A549 (cell line): ENCODE data around the gene FBXL7. TPM values are rescaled to one million over a fixed set of nuclear protein-coding genes. Genes with fewer than 3 reads are reported as not detected.

Source experiments
- ATAC-seq, 2 experiments: fragments of 200-7000 bp in 1 of 2; fragments of >200 bp in 1 of 2; cut with Nextera tagmentation in 1 of 2; cut with Tn5 transposase in 1 of 2; 3 replicates each; pipeline versions ENCODE4 v1.8.0 to v1.9.1; 2018 to 2020; ENCODE audit warnings: mild to moderate bottlenecking in 1 of 2, moderate library complexity in 1 of 2
- CTCF ChIA-PET: fragments of 300-600 bp; sonication (Branson Sonifier 250); formaldehyde crosslinking; extraction: SDS; loops from one replicate; lab custom pipeline; 2021; ENCODE audit warnings: antibody characterized with exemption, inconsistent platforms; lab: Yijun Ruan, JAX
- POLR2A ChIA-PET: fragments of 350-600 bp; formaldehyde crosslinking; extraction: SDS; loops from one replicate; lab custom pipeline; 2021; ENCODE audit warnings: antibody characterized with exemption, inconsistent platforms; lab: Yijun Ruan, JAX
- DNase-seq, 2 experiments: peaks; one replicate each; pipeline versions ENCODE4 v3.0.0 to v3.0.0-alpha.2; 2011 to 2016; ENCODE audit warnings: low read depth in 1 of 2, low spot score in 1 of 2
- FAIRE-seq: peaks from 2 replicates; lab custom pipeline; 2011; peaks lifted over from hg19 to GRCh38; lab: Jason Lieb, UNC
- H3K27ac ChIP-seq, 2 experiments: fragments of >200 bp; sonication (Bioruptor Twin); formaldehyde crosslinking; 3 replicates each; pipeline ENCODE4 v1.5.1; 2016 to 2017
- H3K4me1 ChIP-seq: fragments of >200 bp; sonication (Bioruptor Twin); formaldehyde crosslinking; 3 replicates; pipeline ENCODE4 v1.6.1; 2016
- H3K4me2 ChIP-seq: fragments of >200 bp; sonication (Bioruptor Twin); formaldehyde crosslinking; 3 replicates; pipeline ENCODE4 v1.6.1; 2016
- H3K4me3 ChIP-seq: fragments of >200 bp; sonication (Bioruptor Twin); formaldehyde crosslinking; 3 replicates; pipeline ENCODE4 v1.5.1; 2016
- H3K9me3 ChIP-seq: fragments of >200 bp; sonication (Bioruptor Twin); formaldehyde crosslinking; 3 replicates; pipeline ENCODE4 v1.6.1; 2016
- CBX8 ChIP-seq: fragments of 200-600 bp; sonication (generic); IDR thresholded peaks from 2 replicates; pipeline ENCODE4 v1.6.1; 2016
- FOSB ChIP-seq: fragments of 250-450 bp; sonication (Bioruptor Pico); IDR thresholded peaks from 2 replicates; pipeline ENCODE4 v1.5.0; 2020; ENCODE audit warnings: mild to moderate bottlenecking, moderate library complexity
- FOSL2 ChIP-seq, 2 experiments: fragments of 450-650 bp in 1 of 2; fragments of >200 bp in 1 of 2; sonication (Bioruptor Twin) in 1 of 2; formaldehyde crosslinking; IDR thresholded peaks; 2 replicates each; pipeline versions ENCODE4 v1.5.0 to v1.6.1; 2016 to 2020; ENCODE audit warnings: mild to moderate bottlenecking in 1 of 2, moderate library complexity in 1 of 2
- GATA3 ChIP-seq: IDR thresholded peaks from 2 replicates; pipeline ENCODE4 v1.6.1; 2012; ENCODE audit warnings: borderline replicate concordance
- HDAC2 ChIP-seq: fragments of 200-600 bp; sonication (generic); IDR thresholded peaks from 2 replicates; pipeline ENCODE4 v1.6.1; 2016
- HEYL ChIP-seq: fragments of 250-450 bp; sonication (Bioruptor Pico); IDR thresholded peaks from 2 replicates; pipeline ENCODE4 v1.8.0; 2021; ENCODE audit warnings: mild to moderate bottlenecking, moderate library complexity
- HOXB13 ChIP-seq: fragments of 250-450 bp; sonication (Bioruptor Pico); IDR thresholded peaks from 2 replicates; pipeline ENCODE4 v1.5.0; 2020; ENCODE audit warnings: low read depth, mild to moderate bottlenecking, moderate library complexity
- HOXB5 ChIP-seq: fragments of 250-450 bp; sonication (Bioruptor Pico); IDR thresholded peaks from 2 replicates; pipeline ENCODE4 v1.5.0; 2020; ENCODE audit warnings: mild to moderate bottlenecking, moderate library complexity
- JUNB ChIP-seq: fragments of >200 bp; sonication (Bioruptor Twin); formaldehyde crosslinking; IDR thresholded peaks from 2 replicates; pipeline ENCODE4 v1.6.1; 2016
- MAZ ChIP-seq: fragments of 150-350 bp; IDR thresholded peaks from 2 replicates; pipeline ENCODE4 v1.6.1; 2014; ENCODE audit warnings: antibody characterized with exemption, low read depth, low read length, borderline replicate concordance
- NFE2L2 ChIP-seq: fragments of 150-350 bp; conservative IDR thresholded peaks from 2 replicates; pipeline ENCODE4 v1.6.1; 2014; ENCODE audit warnings: low read length
- NPAS2 ChIP-seq: fragments of 250-450 bp; sonication (Bioruptor Pico); IDR thresholded peaks from 2 replicates; pipeline ENCODE4 v1.8.0; 2022; ENCODE audit warnings: mild to moderate bottlenecking, moderate library complexity, borderline replicate concordance
- PHF8 ChIP-seq: fragments of 200-600 bp; sonication (generic); IDR thresholded peaks from 2 replicates; pipeline ENCODE4 v1.6.1; 2016; ENCODE audit warnings: low read depth, mild to moderate bottlenecking, antibody characterized with exemption, moderate library complexity, borderline replicate concordance
- POLR2AphosphoS2 ChIP-seq: conservative IDR thresholded peaks from 2 replicates; pipeline ENCODE4 v1.6.1; 2012; ENCODE audit warnings: low read length, improper control_type of control experiment, inconsistent platforms
- RARB ChIP-seq: fragments of 250-450 bp; sonication (Bioruptor Pico); IDR thresholded peaks from 2 replicates; pipeline ENCODE4 v1.8.0; 2021; ENCODE audit warnings: mild to moderate bottlenecking, moderate library complexity
- RCOR1 ChIP-seq: fragments of 150-350 bp; IDR thresholded peaks from 2 replicates; pipeline ENCODE4 v1.6.1; 2014; ENCODE audit warnings: antibody characterized with exemption, low read length, low read depth
- SREBF2 ChIP-seq: fragments of 450-650 bp; IDR thresholded peaks from 2 replicates; pipeline ENCODE4 v1.6.1; 2014; ENCODE audit warnings: mild to moderate bottlenecking, moderate library complexity
- TFCP2L1 ChIP-seq: fragments of 250-450 bp; sonication (Bioruptor Pico); IDR thresholded peaks from 2 replicates; pipeline ENCODE4 v1.5.0; 2021; ENCODE audit warnings: mild to moderate bottlenecking
- ZC3H11A ChIP-seq: fragments of 450-650 bp; IDR thresholded peaks from 2 replicates; pipeline ENCODE4 v1.6.1; 2014; ENCODE audit warnings: antibody characterized with exemption, mild to moderate bottlenecking
- ZSCAN20 ChIP-seq: fragments of 250-450 bp; sonication (Bioruptor Pico); IDR thresholded peaks from 2 replicates; pipeline ENCODE4 v1.8.0; 2022; ENCODE audit warnings: mild to moderate bottlenecking, moderate library complexity
- WGBS: methylation state at CpG from one replicate; pipeline ENCODE4 v1.1.6; 2017; ENCODE audit errors: missing lambda C conversion rate; 5-methylcytosine and 5-hydroxymethylcytosine counted together
- polyA plus RNA-seq, 4 experiments: library from polyadenylated mRNA; depleted of rRNA in 3 of 4; stranded (reverse); fragments of >200 nt; fragmentation: RNase III in 1 of 4; extraction: RNeasy Plus Mini Kit Qiagen cat#74134 plus additional on column Dnase treatment in 1 of 4; gene quantifications; 2 replicates in 3 of 4; 3 replicates in 1 of 4; pipeline ENCODE4 v1.2.3, GENCODE V29; 2011 to 2017
- TF ChIP-seq, protein P1 (sequence below): fragments of >200 bp; sonication (Bioruptor Twin); formaldehyde crosslinking; IDR thresholded peaks from 3 replicates; pipeline ENCODE4 v1.6.1; 2016
- TF ChIP-seq, protein P2 (sequence below): IDR thresholded peaks from 2 replicates; pipeline ENCODE4 v1.6.1; 2012; ENCODE audit warnings: low read depth, borderline replicate concordance
- TF ChIP-seq, protein P3 (sequence below): fragments of 200-600 bp; sonication (generic); IDR thresholded peaks from 2 replicates; pipeline ENCODE4 v1.6.1; 2016; ENCODE audit warnings: antibody characterized with exemption, mild to moderate bottlenecking, moderate library complexity
- TF ChIP-seq, protein P4 (sequence below): fragments of 450-650 bp; IDR thresholded peaks from 2 replicates; pipeline ENCODE4 v1.6.1; 2014; ENCODE audit warnings: antibody characterized with exemption

Gene FBXL7
- polyA plus RNA-seq, 2 of the 4 experiments (the other 2 are of a cell fraction): 0.90 to 1.7 TPM

DNA sequence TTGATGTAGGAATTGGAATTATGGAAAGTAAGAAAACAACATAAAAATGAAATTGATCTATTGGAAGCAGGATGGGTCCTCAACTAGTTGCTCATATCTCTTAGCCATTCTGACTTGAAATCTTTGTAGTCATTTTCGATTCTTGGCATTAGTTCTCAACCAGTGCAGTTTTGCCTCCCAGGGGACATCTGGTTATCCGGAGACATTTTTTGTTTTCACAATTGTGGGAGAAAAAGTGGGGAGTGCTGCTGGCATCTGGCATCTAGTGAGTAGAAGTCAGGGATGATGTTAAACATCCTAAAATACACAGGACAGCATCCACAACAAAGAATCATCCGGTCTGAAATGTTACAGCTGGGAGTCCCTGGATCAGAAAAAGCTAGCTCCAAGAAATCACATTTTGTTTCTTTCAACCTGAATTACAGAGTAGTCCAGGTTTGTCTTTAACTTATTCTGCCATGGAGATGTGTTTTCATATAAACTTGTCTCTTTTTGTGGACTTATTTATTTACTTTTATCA is 74.9 kb downstream of the FBXL7 start:
- FAIRE-seq: no peak
- Histone ChIP-seq H3K4me2 (no peak overlapping the region), H3K27ac (no peak overlapping the region), H3K4me1 (no peaks in the 10 kb centered on the region), H3K4me3 (no peak overlapping the region)
- ATAC-seq: no peak
- CTCF ChIA-PET: no interaction called here
- POLR2A ChIA-PET: no interaction called here
- TF ChIP-seq, protein P1, sequence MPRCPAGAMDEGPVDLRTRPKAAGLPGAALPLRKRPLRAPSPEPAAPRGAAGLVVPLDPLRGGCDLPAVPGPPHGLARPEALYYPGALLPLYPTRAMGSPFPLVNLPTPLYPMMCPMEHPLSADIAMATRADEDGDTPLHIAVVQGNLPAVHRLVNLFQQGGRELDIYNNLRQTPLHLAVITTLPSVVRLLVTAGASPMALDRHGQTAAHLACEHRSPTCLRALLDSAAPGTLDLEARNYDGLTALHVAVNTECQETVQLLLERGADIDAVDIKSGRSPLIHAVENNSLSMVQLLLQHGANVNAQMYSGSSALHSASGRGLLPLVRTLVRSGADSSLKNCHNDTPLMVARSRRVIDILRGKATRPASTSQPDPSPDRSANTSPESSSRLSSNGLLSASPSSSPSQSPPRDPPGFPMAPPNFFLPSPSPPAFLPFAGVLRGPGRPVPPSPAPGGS: no peak
- no peak for TF ChIP-seq JUNB
- TF ChIP-seq CBX8: no peak
- TF ChIP-seq HEYL (CRISPR knock-in tag): no peak
- TF ChIP-seq, protein P2, sequence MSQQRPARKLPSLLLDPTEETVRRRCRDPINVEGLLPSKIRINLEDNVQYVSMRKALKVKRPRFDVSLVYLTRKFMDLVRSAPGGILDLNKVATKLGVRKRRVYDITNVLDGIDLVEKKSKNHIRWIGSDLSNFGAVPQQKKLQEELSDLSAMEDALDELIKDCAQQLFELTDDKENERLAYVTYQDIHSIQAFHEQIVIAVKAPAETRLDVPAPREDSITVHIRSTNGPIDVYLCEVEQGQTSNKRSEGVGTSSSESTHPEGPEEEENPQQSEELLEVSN: no peak
- no peak for TF ChIP-seq FOSB
- no peak for TF ChIP-seq ZSCAN20 (CRISPR knock-in tag)
- no peak for TF ChIP-seq NFE2L2
- TF ChIP-seq NPAS2 (CRISPR knock-in tag): no peak
- TF ChIP-seq, all 56 proteins: peak for 0
- WGBS: 22% methylated on average over 3 of the region's 3 CpGs
- H3K9me3 ChIP-seq: no peaks in the 10 kb centered on the region
- DNase-seq: no peak

DNA sequence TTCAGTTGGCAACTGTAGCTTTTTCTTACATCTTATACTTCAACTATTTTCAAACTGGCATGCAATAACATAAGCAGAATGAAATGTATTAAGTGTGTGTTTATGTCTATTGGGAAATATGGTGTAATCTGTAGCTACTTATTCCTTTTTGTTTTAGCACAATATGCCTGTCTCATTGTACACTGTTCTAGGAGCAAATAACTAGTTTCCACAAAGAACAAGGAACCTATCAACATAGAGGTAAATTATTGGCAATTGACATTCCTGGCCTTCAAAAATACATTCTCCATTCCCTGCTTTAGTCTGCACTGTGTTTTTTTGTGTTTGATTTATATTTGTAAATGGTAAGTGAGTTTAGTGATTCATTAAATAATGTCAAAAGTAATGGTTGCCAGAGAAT is 75.7 kb downstream of the FBXL7 start:
- ATAC-seq (no peak), DNase-seq (no peak), FAIRE-seq (no peak)
- Histone ChIP-seq H3K27ac (no peak overlapping the region), H3K4me1 (no peaks in the 10 kb centered on the region), H3K4me2 (no peak overlapping the region), H3K4me3 (no peak overlapping the region), H3K9me3 (no peaks in the 10 kb centered on the region)
- ChIA-PET POLR2A (no interaction called here), CTCF (no interaction called here)
- TF ChIP-seq RCOR1 (no peak), FOSL2 (IDR thresholded peaks at IDR 0.05) (no peak), FOSL2 (CRISPR knock-in tag; IDR thresholded peaks at IDR 0.05) (no peak), PHF8 (no peak), HOXB5 (CRISPR knock-in tag) (no peak), RARB (CRISPR knock-in tag) (no peak), MAZ (no peak), TFCP2L1 (CRISPR knock-in tag) (no peak), CBX8 (no peak), POLR2AphosphoS2 (no peak), SREBF2 (no peak), HOXB13 (no peak), GATA3 (no peak), ZC3H11A (no peak), HDAC2 (no peak)
- TF ChIP-seq, protein P3, sequence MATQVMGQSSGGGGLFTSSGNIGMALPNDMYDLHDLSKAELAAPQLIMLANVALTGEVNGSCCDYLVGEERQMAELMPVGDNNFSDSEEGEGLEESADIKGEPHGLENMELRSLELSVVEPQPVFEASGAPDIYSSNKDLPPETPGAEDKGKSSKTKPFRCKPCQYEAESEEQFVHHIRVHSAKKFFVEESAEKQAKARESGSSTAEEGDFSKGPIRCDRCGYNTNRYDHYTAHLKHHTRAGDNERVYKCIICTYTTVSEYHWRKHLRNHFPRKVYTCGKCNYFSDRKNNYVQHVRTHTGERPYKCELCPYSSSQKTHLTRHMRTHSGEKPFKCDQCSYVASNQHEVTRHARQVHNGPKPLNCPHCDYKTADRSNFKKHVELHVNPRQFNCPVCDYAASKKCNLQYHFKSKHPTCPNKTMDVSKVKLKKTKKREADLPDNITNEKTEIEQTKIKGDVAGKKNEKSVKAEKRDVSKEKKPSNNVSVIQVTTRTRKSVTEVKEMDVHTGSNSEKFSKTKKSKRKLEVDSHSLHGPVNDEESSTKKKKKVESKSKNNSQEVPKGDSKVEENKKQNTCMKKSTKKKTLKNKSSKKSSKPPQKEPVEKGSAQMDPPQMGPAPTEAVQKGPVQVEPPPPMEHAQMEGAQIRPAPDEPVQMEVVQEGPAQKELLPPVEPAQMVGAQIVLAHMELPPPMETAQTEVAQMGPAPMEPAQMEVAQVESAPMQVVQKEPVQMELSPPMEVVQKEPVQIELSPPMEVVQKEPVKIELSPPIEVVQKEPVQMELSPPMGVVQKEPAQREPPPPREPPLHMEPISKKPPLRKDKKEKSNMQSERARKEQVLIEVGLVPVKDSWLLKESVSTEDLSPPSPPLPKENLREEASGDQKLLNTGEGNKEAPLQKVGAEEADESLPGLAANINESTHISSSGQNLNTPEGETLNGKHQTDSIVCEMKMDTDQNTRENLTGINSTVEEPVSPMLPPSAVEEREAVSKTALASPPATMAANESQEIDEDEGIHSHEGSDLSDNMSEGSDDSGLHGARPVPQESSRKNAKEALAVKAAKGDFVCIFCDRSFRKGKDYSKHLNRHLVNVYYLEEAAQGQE: no peak
- TF ChIP-seq, protein P4, sequence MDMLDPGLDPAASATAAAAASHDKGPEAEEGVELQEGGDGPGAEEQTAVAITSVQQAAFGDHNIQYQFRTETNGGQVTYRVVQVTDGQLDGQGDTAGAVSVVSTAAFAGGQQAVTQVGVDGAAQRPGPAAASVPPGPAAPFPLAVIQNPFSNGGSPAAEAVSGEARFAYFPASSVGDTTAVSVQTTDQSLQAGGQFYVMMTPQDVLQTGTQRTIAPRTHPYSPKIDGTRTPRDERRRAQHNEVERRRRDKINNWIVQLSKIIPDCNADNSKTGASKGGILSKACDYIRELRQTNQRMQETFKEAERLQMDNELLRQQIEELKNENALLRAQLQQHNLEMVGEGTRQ: no peak
